Mesothelial cell of epicardium (in vitro differentiated cells): ENCODE results near the gene CMYA5. TPM values are rescaled to one million over a fixed set of nuclear protein-coding genes. Genes with fewer than 3 reads are reported as not detected.
A peak's percentile ranks its signal among the peaks of the same experiment; 100 is the strongest.
"Not testable (repeated sequence)": the region's sequence is repeated elsewhere in the genome, so short reads cannot be mapped to it uniquely, and the experiment has no call there.

Experiments
- DNase-seq, 2 experiments: peaks; one replicate each; pipeline ENCODE4 v3.0.0; 2021; ENCODE audit warnings: low spot score in 2 of 2; ENCODE audit not compliant: unreplicated experiment in 2 of 2
- H3K27ac Mint-ChIP-seq: 2 replicates; pipeline ENCODE4 v1.8.0; 2021; ENCODE audit warnings: mixed read lengths
- H3K27me3 Mint-ChIP-seq: 2 replicates; pipeline ENCODE4 v1.8.0; 2021; ENCODE audit warnings: low read depth, mixed read lengths
- H3K36me3 Mint-ChIP-seq: 2 replicates; pipeline ENCODE4 v1.8.0; 2021; ENCODE audit warnings: mixed read lengths
- H3K4me1 Mint-ChIP-seq: 2 replicates; pipeline ENCODE4 v1.8.0; 2021; ENCODE audit warnings: mixed read lengths
- H3K4me3 Mint-ChIP-seq: 2 replicates; pipeline ENCODE4 v1.8.0; 2021; ENCODE audit warnings: mild to moderate bottlenecking, moderate library complexity, mixed read lengths
- H3K9me3 Mint-ChIP-seq: 2 replicates; pipeline ENCODE4 v1.8.0; 2021; ENCODE audit warnings: mixed read lengths
- total RNA-seq: library from RNA; stranded (reverse); gene quantifications from 3 replicates; pipeline ENCODE4 v1.2.1, GENCODE V29; 2021
- TF ChIP-seq, protein P1 (sequence below): fragments of 200-600 bp; sonication (generic); IDR thresholded peaks from one replicate; pipeline ENCODE4 v1.5.0; 2021; ENCODE audit warnings: antibody characterized with exemption; ENCODE audit not compliant: unreplicated experiment

Gene CMYA5
- total RNA-seq, 1 donor from 2014 or later, result 6.5 TPM

DNA sequence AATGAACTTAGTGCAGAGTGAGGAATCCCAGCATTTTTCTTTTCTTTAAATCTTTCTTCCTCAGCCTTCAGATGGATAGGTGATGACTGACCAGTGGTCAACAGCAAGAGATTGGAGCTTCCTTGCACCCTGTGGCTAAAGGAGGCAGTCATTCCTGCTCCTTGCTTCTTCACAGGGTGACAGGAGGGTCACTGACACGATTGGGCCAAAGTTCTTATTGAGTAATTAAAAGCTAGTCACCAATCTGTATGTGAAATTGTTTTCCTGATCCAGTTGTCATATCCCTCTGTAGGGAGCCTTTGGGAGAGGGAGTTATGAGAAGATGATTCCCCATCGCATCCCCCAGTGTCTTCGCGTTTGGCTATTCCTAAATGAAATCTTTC lies 85.2 kb downstream of the CMYA5 start:
- Mint-ChIP-seq H3K4me1 (peaks cover 3% of the 10 kb centered on the region), H3K9me3 (peaks cover 4% of the 10 kb centered on the region), H3K4me3 (no peak overlapping the region), H3K27me3 (no peaks in the 10 kb centered on the region), H3K36me3 (peaks cover 6% of the 10 kb centered on the region), H3K27ac (no peak overlapping the region)
- TF ChIP-seq, protein P1, sequence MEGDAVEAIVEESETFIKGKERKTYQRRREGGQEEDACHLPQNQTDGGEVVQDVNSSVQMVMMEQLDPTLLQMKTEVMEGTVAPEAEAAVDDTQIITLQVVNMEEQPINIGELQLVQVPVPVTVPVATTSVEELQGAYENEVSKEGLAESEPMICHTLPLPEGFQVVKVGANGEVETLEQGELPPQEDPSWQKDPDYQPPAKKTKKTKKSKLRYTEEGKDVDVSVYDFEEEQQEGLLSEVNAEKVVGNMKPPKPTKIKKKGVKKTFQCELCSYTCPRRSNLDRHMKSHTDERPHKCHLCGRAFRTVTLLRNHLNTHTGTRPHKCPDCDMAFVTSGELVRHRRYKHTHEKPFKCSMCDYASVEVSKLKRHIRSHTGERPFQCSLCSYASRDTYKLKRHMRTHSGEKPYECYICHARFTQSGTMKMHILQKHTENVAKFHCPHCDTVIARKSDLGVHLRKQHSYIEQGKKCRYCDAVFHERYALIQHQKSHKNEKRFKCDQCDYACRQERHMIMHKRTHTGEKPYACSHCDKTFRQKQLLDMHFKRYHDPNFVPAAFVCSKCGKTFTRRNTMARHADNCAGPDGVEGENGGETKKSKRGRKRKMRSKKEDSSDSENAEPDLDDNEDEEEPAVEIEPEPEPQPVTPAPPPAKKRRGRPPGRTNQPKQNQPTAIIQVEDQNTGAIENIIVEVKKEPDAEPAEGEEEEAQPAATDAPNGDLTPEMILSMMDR, result no peak
- DNase-seq, result no peak

DNA sequence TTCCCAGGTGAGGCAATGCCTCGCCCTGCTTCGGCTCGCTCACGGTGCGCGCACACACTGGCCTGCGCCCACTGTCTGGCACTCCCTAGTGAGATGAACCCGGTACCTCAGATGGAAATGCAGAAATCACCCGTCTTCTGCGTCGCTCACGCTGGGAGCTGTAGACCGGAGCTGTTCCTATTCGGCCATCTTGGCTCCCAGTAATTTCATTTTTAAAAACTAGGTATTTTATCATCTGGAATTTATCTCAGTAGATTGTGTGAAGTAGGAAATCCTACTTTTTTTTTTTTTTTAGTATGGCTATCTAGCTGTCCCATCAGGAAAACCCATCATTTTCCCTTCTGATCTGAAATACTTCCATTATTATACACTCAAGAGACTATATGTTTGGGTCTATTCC lies 95.1 kb downstream of the CMYA5 start:
- Mint-ChIP-seq H3K4me3 (peak overlapping the region; percentile 79), H3K27ac (peak overlapping the region; percentile 92), H3K36me3 (peaks cover 11% of the 10 kb centered on the region)
- H3K9me3 Mint-ChIP-seq, H3K4me1 Mint-ChIP-seq, DNase-seq, H3K27me3 Mint-ChIP-seq: not testable (repeated sequence)

DNA sequence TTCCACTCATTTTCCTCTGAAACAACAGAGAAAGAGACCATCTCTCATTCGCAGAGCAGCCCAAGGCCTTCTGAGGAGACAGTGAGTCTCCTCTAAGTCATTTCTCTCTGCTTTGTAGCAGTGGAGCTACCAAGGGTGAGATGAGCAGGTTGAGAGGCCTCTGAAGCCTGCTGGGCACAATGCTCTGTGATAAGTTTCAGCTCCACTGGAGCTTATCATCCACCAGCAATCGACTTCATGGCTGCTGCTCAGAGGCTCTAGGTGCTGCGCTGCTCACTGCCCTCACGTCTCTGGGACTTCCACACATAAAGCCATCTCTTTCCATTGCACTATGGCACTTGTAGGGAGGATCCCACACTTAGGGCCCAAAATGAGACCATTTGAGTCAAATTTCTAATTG lies 96.3 kb downstream of the CMYA5 start:
- TF ChIP-seq, protein P1, result no peak
- no peaks in the 10 kb centered on the region for H3K27me3 Mint-ChIP-seq
- peak overlapping the region; percentile 17 for H3K4me3 Mint-ChIP-seq
- peaks cover 3% of the 10 kb centered on the region for H3K4me1 Mint-ChIP-seq
- no peak overlapping the region for H3K27ac Mint-ChIP-seq
- H3K9me3 Mint-ChIP-seq, result no peaks in the 10 kb centered on the region
- peaks cover 21% of the 10 kb centered on the region for H3K36me3 Mint-ChIP-seq
- no peak for DNase-seq

DNA sequence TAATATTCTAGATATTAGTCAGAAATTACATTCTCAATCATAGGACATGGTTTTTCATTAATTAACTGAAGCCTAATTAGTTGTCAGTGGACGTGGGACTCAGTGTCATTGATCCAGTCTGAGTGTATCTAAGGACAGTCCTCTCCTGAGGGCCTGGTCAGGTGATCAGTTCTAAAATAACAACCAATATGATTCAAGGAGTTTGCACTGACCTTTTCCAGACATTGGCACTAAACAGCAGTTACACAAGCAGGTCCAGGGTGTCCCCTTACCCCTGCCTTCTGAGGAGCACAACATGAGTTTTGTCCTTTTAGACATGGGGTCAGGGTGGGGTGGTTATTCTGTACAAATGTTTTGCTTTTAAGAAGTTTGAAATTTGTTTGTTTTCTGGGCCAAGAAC lies 97.8 kb downstream of the CMYA5 start:
- Mint-ChIP-seq H3K9me3 (no peaks in the 10 kb centered on the region), H3K27me3 (no peaks in the 10 kb centered on the region), H3K27ac (no peak overlapping the region), H3K4me1 (peaks cover 6% of the 10 kb centered on the region), H3K36me3 (peaks cover 23% of the 10 kb centered on the region), H3K4me3 (no peak overlapping the region)
- TF ChIP-seq, protein P1, result no peak
- no peak for DNase-seq

DNA sequence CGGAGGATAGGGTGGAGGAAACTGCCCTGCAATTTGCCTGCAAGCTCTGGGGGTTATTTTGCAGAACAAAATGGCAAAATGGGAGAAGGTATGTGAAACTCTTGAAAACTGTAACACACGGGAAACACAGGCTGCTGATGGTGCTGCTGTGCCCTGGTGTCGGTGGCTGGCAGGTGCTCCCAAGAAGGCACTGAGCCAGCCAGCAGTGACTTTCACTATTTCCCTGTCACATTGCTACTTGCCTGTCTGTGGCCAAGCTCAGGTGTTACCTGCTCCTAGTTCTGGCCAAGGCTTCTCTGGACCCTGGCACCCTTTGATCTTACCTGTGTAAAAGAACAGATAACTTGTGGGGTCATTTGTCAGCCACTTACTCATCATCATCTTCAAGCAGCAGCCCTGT lies 102.2 kb downstream of the CMYA5 start:
- Mint-ChIP-seq H3K27ac (no peak overlapping the region), H3K9me3 (no peaks in the 10 kb centered on the region), H3K27me3 (no peaks in the 10 kb centered on the region), H3K36me3 (peaks cover 26% of the 10 kb centered on the region), H3K4me3 (no peak overlapping the region), H3K4me1 (peaks cover 11% of the 10 kb centered on the region)
- TF ChIP-seq, protein P1, result no peak
- no peak for DNase-seq

DNA sequence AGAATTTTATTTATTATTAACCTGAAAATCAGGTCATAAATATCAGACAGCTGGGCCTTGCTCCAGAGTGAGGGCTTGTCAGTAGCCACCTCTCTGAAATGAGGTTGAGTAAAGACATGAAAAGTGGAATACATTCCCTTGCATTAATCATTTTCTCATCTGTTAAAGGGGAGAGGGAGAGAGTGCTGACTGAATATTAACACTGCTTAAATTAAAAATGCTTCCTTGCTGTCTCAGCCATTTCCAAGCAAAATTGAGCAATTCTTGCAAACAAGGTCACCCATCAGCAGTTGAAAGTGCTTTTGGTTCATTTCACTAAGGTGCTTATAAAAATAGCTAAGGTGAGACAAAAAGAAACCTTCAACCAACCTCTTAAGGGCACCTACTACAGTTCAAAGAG lies 102.8 kb downstream of the CMYA5 start:
- Mint-ChIP-seq H3K9me3 (no peaks in the 10 kb centered on the region), H3K36me3 (peaks cover 27% of the 10 kb centered on the region), H3K4me1 (peaks cover 11% of the 10 kb centered on the region), H3K4me3 (no peak overlapping the region), H3K27me3 (no peaks in the 10 kb centered on the region), H3K27ac (no peak overlapping the region)
- TF ChIP-seq, protein P1, result no peak
- DNase-seq, result no peak
